ENCODE results near the gene CEL.
"Not testable (repeated sequence)": the region's sequence is repeated elsewhere in the genome, so short reads cannot be mapped to it uniquely, and the experiment has no call there.

Gene CEL

GRCh38 chr9:133031130-133031422 is 30.7 kb upstream of the CEL start:
- no peak for TF ChIP-seq FOXP2 (optimal IDR thresholded peaks at IDR 0.05; ENCODE audit: control extremely low read depth, extremely low read length, insufficient read depth)
- no peak for TF ChIP-seq POLR2AphosphoS5 (IDR thresholded peaks at IDR 0.05; ENCODE audit: borderline replicate concordance, low read depth, low read length)
- no peak for TF ChIP-seq EZH2 (IDR thresholded peaks at IDR 0.05)
- Histone ChIP-seq H3K36me3 (ENCODE audit: insufficient read depth, low read length) (0 out of 2 replicates have a peak, but pooled peaks cover 11% of the 10 kb centered on the region), H3K27ac (peak overlapping the region; percentile 95), H3K4me3 (peak overlapping the region; percentile 98), H3K9me3 (ENCODE audit: low read depth, low read length) (no peaks in the 10 kb centered on the region), H3K9ac (ENCODE audit: insufficient read length) (peak overlapping the region; percentile 97)
- no peak for DNase-seq (ENCODE audit: low read depth, low spot score)

- peak overlapping the region; percentile 97 for H3K9ac ChIP-seq (ENCODE audit: insufficient read length)
- no peak for DNase-seq (ENCODE audit: low read depth, low spot score)
- H3K27ac ChIP-seq = no peak overlapping the region
These were observed 30.3 kb upstream of the CEL start for GRCh38 chr9:133031496-133031911.

GRCh38 chr9:133032171-133032570 is 29.6 kb upstream of the CEL start:
- no peak for DNase-seq (ENCODE audit: low read depth, low spot score)
- TF ChIP-seq POLR2AphosphoS5 (IDR thresholded peaks at IDR 0.05; ENCODE audit: borderline replicate concordance, low read depth, low read length) (no peak), FOXP2 (optimal IDR thresholded peaks at IDR 0.05; ENCODE audit: control extremely low read depth, extremely low read length, insufficient read depth) (no peak), EZH2 (IDR thresholded peaks at IDR 0.05) (no peak)
- Histone ChIP-seq H3K4me3 (peak overlapping the region; percentile 98), H3K36me3 (ENCODE audit: insufficient read depth, low read length) (0 out of 2 replicates have a peak, but pooled peaks cover 11% of the 10 kb centered on the region), H3K27ac (no peak overlapping the region), H3K9ac (ENCODE audit: insufficient read length) (peak overlapping the region; percentile 97), H3K9me3 (ENCODE audit: low read depth, low read length) (no peaks in the 10 kb centered on the region)

More at GRCh38 chr9:133031496-133031911, 30.3 kb upstream of the CEL start:
- TF ChIP-seq POLR2AphosphoS5 (IDR thresholded peaks at IDR 0.05; ENCODE audit: borderline replicate concordance, low read depth, low read length) (no peak), EZH2 (IDR thresholded peaks at IDR 0.05) (no peak), FOXP2 (optimal IDR thresholded peaks at IDR 0.05; ENCODE audit: control extremely low read depth, extremely low read length, insufficient read depth) (no peak)
- Histone ChIP-seq H3K36me3 (ENCODE audit: insufficient read depth, low read length) (0 out of 2 replicates have a peak, but pooled peaks cover 11% of the 10 kb centered on the region), H3K9me3 (ENCODE audit: low read depth, low read length) (no peaks in the 10 kb centered on the region), H3K4me3 (peak overlapping the region; percentile 98)

GRCh38 chr9:133035669-133036068 is 26.1 kb upstream of the CEL start:
- H3K9ac ChIP-seq (ENCODE audit: insufficient read length) = peak overlapping the region; percentile 15
- no peak overlapping the region for H3K4me3 ChIP-seq
- no peaks in the 10 kb centered on the region for H3K9me3 ChIP-seq (ENCODE audit: low read depth, low read length)
- DNase-seq (ENCODE audit: low read depth, low spot score) = no peak
- H3K27ac ChIP-seq = no peak overlapping the region
- TF ChIP-seq EZH2 (IDR thresholded peaks at IDR 0.05) (no peak), FOXP2 (optimal IDR thresholded peaks at IDR 0.05; ENCODE audit: control extremely low read depth, extremely low read length, insufficient read depth) (no peak), POLR2AphosphoS5 (IDR thresholded peaks at IDR 0.05; ENCODE audit: borderline replicate concordance, low read depth, low read length) (no peak)
- 0 out of 2 replicates have a peak, but pooled peaks cover 11% of the 10 kb centered on the region for H3K36me3 ChIP-seq (ENCODE audit: insufficient read depth, low read length)

- no peak overlapping the region for H3K9ac ChIP-seq (ENCODE audit: insufficient read length)
- peaks cover 19% of the 10 kb centered on the region for H3K36me3 ChIP-seq (ENCODE audit: insufficient read depth, low read length)
- H3K27ac ChIP-seq = no peak overlapping the region
- TF ChIP-seq FOXP2 (optimal IDR thresholded peaks at IDR 0.05; ENCODE audit: control extremely low read depth, extremely low read length, insufficient read depth) (no peak), POLR2AphosphoS5 (IDR thresholded peaks at IDR 0.05; ENCODE audit: borderline replicate concordance, low read depth, low read length) (no peak), EZH2 (IDR thresholded peaks at IDR 0.05) (no peak)
- no peak for DNase-seq (ENCODE audit: low read depth, low spot score)
- no peak overlapping the region for H3K4me3 ChIP-seq
- no peaks in the 10 kb centered on the region for H3K9me3 ChIP-seq (ENCODE audit: low read depth, low read length)
These were observed 23.8 kb upstream of the CEL start for GRCh38 chr9:133037775-133038515.

GRCh38 chr9:133040892-133041479 is 20.8 kb upstream of the CEL start:
- peaks cover 41% of the 10 kb centered on the region for H3K36me3 ChIP-seq (ENCODE audit: insufficient read depth, low read length)
- not testable (repeated sequence) for DNase-seq (ENCODE audit: low read depth, low spot score); H3K27ac ChIP-seq; H3K9me3 ChIP-seq (ENCODE audit: low read depth, low read length); H3K4me3 ChIP-seq; H3K9ac ChIP-seq (ENCODE audit: insufficient read length)

GRCh38 chr9:133041958-133042357 is 19.8 kb upstream of the CEL start:
- DNase-seq (ENCODE audit: low read depth, low spot score) = no peak
- TF ChIP-seq EZH2 (IDR thresholded peaks at IDR 0.05) (no peak), POLR2AphosphoS5 (IDR thresholded peaks at IDR 0.05; ENCODE audit: borderline replicate concordance, low read depth, low read length) (no peak), FOXP2 (optimal IDR thresholded peaks at IDR 0.05; ENCODE audit: control extremely low read depth, extremely low read length, insufficient read depth) (no peak)
- H3K9ac ChIP-seq (ENCODE audit: insufficient read length) = no peak overlapping the region
- no peaks in the 10 kb centered on the region for H3K9me3 ChIP-seq (ENCODE audit: low read depth, low read length)
- peaks cover 47% of the 10 kb centered on the region for H3K36me3 ChIP-seq (ENCODE audit: insufficient read depth, low read length)
- no peak overlapping the region for H3K4me3 ChIP-seq
- no peak overlapping the region for H3K27ac ChIP-seq

GRCh38 chr9:133042676-133043075 is 19.1 kb upstream of the CEL start:
- TF ChIP-seq FOXP2 (optimal IDR thresholded peaks at IDR 0.05; ENCODE audit: control extremely low read depth, extremely low read length, insufficient read depth) (no peak), EZH2 (IDR thresholded peaks at IDR 0.05) (no peak), POLR2AphosphoS5 (IDR thresholded peaks at IDR 0.05; ENCODE audit: borderline replicate concordance, low read depth, low read length) (no peak)
- Histone ChIP-seq H3K4me3 (no peak overlapping the region), H3K9ac (ENCODE audit: insufficient read length) (no peak overlapping the region), H3K36me3 (ENCODE audit: insufficient read depth, low read length) (peaks cover 51% of the 10 kb centered on the region), H3K9me3 (ENCODE audit: low read depth, low read length) (no peaks in the 10 kb centered on the region), H3K27ac (no peak overlapping the region)
- no peak for DNase-seq (ENCODE audit: low read depth, low spot score)

All from SK-N-MC (cell line).